ENCODE data around the gene RHAG.
A peak's percentile ranks its signal among the peaks of the same experiment; 100 is the strongest.
"Not testable (repeated sequence)": the region's sequence is repeated elsewhere in the genome, so short reads cannot be mapped to it uniquely, and the experiment has no call there.

Gene RHAG

DNA sequence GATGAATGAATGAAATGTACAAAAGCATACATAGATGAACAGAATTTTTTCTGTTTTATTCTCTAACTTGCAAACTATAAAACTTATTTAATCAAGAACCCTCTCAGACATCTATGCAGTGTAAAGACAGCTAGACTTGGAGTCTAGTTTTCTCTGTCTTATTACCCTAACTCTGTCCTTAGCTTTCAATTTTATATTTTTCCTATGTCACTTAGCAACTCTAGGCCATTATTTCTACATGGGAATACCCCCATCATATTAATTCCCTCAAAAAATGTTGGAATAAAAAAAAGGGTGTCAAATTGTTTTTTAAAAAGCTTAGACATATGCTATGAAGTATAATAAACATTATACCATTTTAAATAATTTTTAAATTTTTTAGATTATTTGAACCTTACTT, 1.2 kb downstream of the RHAG start:
- FAIRE-seq: no peak

DNA sequence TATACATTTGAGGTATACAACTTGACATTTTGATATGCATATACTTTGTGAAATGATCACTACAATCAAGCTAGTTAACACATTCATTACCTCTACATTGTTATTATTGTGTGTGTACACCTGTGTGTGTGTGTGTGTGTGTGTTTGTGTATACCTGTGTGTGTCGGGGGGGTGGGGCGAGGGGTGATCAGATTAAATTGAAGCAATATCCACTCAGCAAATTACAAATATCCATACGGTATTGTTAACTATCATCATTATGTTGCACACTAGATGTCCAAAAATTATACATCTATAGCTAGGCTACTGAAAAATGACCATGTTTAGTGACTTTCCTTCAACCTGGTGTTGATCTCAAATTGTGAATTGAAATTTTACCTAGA, 1.8 kb downstream of the RHAG start:
- no peak for FAIRE-seq

DNA sequence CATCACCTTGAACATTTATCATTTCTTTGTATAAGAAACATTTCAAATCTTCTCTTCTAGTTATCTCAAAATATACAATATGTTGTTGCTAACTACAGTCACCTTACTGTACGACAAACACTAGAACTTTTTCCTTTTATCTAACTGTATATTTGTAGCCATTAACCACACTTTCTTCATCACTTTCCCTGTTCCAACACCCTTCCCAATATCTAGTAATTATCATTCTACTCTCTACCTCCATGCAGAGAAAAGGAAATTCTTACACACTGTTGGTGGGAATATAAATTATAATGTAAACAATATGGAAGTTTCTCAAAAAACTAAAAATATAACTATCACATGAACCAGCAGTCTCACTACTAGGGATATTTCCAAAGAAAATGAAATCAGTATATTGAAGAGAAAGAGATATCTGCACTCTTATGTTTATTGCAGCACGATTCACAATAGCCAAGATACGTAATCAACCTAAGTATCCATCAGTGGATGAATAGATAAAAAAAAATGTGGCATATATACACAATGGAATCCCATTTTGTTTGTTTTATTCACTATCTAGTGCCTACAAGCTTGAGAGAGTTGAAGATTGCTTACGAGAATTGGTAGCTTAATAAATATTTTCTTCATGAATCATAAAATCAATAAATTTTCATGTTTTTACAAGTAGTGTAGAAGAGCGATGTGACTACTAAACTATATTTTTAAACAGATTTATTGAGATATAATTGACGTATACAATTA, 2.4 kb downstream of the RHAG start:
- no peak for FAIRE-seq

GRCh38 chr6:49633541-49633940, 3.1 kb downstream of the RHAG start:
- no peak for FAIRE-seq

GRCh38 chr6:49632727-49633126, 3.9 kb downstream of the RHAG start:
- no peak for FAIRE-seq

DNA sequence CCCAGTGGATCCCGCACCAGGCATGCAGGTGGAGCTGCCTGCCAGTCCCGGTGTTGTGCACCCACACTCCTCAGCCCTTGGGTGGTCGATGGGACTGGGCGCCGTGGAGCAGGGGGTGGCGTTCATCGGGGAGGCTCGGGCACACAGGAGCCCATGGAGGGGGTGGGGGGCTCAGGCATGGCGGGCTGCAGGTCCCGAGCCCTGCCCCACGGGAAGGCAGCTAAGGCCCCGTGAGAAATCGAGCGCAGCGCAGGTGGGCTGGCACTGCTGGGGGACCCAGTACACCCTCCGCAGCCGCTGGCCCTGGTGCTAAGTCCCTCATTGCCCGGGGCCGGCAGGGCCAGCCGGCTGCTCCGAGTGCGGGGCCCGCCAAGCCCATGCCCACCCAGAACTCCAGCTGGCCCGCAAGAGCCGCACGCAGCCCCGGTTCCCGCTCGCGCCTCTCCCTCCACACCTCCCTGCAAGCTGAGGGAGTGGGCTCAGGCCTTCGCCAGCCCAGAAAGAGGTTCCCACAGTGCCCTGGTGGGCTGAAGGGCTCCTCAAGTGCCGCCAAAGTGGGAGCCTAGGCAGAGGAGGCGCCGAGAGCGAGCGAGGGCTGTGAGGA, 7.1 kb downstream of the RHAG start:
- FAIRE-seq: not testable (repeated sequence)

DNA sequence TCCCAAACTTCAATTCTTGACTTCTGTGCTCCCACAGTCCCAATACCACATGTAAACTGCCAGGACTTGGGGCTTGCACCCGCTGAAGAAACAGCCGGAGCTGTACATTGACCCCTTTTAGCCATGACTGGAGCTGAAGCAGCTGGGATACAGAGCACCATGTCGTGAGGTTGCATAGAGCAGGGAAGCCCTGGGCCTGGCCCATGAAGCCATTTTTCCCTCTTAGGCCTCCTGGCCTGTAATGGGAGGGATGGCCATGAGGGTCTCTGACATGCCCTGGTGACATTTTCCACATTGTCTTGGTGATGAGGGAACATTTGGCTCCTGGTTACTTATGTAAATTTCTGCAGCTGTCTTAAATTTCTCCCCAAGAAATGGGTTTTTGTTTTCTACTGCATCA, 9.8 kb downstream of the RHAG start:
- no peak for FAIRE-seq

DNA sequence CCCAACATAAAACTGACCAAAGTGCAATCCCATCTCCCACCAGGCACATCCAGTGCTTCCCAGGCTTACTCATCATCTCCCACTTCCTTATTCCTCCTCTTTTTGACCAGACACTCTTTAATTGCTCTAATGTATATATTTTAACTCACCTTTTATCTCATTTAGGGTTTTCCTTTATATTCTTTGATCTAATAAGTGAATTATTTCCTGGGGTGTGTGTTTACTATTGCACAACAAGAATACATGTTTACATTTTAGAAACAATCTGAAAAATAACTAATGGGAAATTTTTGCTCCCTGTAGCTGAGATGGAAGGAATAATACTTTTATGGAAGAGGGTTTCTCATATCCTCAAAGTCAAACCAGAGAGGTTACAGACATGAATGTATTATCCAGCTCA, 18.4 kb downstream of the RHAG start:
- no peak for FAIRE-seq

DNA sequence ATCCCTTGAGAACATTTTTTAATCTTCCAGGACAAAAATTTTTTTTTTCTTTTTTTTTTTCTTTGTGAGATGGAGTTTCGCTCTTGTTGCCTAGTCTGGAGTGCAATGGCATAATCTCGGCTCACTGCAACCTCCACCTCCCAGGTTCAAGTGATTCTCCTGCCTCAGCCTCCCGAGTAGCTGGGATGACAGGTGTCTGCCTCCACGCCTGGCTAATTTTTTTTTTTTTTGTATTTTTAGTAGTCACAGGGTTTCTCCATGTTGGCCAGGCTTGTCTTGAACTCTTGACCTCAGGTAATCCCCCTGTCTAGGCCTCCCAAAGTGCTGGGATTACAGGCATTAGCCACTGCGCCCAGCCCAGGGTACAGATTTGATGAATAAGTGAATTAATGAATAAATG, 22.5 kb downstream of the RHAG start:
- not testable (repeated sequence) for FAIRE-seq

DNA sequence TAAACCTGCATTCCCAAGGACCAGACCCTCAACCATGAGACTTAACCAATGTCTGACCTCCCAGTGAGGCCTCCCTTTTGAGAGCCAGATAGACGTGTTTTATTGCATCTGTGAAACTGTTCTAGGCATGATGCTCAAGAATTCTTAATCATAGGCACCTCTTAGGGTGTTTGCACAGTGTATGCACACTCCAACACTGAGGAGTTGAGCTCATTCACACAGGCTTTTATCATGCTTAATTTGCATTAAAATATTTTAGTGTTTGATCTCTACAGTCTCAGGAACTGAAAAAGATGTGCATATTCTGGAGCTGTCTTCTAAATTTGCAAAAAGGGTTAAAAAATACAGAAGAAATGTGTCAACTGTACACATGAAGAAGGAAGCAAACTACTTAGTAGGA, 27.4 kb downstream of the RHAG start:
- FAIRE-seq: no peak

GRCh38 chr6:49608275-49608674, 28.4 kb downstream of the RHAG start:
- not testable (repeated sequence) for FAIRE-seq

DNA sequence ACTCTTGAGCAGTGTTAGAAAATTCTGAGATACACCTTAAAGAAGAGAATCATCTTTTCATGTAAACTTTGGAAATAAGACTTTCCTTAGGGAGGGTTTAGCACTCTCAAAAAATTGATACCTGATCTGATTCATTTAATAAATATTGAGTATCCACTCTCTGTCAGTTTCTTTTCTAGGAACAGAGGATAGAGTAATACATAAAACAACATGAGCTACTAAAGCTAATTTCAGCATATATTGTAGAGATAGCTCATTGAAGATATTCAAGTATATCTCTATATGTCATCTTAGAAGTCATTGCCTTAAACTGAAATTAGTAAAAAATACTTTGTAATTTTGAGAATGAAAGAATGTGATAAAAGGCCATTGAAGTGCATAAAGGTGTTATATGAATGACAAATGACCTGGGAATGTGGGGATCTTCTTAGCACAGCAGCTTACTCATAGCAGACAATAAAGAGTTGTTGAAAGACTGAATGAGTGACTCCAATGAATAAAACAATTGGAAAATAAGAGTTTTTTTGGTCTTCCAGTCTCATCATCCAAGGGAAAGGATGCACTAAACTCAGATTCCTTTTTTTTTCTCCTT, 29.2 kb downstream of the RHAG start:
- no peak for FAIRE-seq

DNA sequence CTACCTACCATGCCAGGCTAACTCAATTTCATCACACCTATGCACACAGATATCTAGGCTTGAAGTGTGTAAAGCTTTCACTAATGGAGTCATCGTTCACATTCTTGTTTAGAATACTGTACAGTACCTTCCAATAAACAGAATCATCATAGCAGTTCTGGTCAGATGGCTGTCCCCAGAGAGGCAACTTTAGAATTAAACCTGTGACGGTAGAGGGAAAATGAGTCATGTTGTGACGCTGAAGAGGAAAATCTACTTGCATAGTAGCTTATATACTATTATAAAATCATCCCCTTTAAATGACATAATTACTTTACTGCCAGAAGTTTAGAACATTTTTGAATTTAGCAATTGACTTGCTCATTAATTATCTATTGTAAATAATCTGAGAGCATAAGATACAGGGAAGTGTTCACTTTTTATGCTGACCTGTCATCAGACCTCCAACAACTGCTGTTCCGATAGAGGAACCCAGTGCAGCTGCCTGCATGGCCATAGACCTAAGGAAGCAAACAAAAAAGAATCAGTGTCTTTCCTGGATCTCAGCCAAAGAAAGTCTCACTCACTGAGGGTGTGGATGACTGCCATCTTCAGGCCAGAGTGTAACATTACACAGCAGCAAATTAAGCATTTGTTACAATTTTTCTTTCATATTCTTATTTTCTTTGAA, 29.8 kb downstream of the RHAG start:
- FAIRE-seq: peak; percentile 61

DNA sequence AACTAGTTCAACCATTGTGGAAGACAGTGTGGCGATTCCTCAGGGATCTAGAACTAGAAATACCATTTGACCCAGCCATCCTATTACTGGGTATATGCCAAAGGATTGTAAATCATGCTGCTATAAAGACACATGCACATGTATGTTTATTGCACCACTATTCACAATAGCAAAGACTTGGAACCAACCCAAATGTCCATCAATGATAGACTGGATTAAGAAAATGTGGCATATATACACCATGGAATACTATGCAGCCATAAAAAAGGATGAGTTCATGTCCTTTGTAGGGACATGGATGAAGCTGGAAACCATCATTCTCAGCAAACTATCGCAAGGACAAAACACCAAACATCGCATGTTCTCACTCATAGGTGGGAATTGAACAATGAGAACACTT, 32.6 kb downstream of the RHAG start:
- FAIRE-seq: not testable (repeated sequence)

DNA sequence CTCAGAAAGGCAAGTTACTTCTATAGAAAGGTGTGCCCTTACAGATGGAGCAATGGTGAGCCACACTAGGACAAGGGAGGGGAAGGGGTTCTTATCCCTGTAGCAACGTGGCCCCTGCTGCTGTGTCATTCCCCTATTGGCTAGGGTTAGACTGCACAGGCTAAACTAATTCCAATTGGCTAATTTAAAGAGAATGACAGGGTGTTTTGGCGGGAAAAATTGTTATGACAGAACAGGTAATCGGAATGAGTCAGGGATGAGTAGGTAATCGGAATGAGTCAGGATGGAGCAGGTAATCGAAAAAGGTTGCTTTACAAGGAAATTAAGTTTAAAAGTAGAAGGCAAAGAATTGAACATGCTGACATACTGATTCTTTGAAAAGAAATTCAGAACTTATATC, 49.4 kb downstream of the RHAG start:
- not testable (repeated sequence) for FAIRE-seq

DNA sequence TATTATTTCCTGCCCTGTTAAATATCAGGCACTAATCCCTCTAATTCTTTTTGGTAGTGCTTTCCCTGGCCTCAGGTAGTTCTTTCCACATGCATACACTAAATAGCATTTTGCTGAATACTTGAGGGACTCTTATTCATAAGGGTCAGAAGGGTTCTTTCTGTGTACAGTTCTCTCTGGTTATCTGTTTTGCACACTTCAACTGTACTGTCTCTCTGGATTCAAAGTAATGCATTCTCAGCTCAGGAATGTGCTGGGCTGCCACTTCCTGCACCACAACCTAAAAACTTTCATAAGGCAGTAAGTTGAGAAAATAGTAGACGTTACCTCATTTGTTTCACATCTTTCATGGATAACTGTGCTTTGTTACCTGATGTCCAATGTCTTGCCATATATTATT, 54.1 kb downstream of the RHAG start:
- FAIRE-seq: no peak

DNA sequence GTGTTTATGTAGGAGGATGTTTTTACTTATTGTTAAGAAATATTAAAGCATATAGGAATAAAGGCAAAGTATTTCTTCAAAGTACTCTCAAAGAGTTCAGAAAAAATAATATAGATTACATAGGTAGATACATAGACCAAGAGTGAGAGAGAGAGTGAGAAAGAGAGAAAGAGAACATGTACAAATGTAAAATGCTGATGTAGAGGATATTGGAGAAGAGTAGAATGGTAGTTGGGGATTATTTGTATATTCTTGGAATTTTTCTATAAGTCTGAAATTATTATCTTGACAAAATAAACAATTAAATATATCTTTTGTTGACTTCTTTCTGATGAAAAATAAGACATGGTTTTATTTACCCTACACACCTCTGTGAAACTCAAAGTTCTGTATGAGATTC, 57.0 kb downstream of the RHAG start:
- no peak for FAIRE-seq

DNA sequence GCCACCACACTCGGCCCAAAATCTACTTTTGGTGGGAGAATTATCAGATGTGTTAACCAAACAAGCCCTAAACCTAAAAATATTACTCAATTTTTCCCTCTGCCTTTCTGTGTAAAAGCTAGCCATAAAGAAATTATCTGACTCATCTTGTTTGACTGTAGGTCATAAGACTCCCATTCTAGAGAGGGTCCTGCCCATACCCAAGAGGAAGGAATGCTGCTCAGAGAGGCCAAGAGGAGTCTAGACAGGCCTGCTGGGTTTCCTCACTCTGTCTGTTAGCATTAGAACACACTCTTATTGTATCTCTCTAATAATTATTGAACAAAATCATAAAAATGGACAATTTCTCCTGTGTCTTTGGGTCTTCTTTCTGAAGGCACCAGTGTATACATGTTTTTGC, 60.0 kb downstream of the RHAG start:
- no peak for FAIRE-seq

- FAIRE-seq: no peak
Measured at GRCh38 chr6:49570474-49571079, 66.1 kb downstream of the RHAG start.

DNA sequence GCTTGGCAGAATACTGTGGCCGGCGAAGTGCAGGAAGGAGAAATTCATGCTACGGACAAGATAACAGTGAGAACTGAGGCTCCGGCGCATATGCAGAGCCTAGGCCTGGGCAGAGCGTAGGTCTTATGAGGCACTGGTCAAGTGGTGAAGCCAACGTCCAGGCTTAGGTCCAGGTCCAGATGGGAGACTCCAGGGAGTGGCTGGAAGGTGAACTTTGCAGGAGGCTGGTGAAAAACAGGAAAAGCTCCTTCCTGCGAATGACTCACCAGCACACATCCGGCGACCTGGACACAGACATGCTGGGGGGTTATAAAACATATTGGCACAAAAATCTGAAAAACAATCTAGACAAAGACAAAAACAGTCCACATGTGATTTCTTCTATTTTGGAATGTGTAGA, 70.8 kb downstream of the RHAG start:
- no peak for FAIRE-seq

DNA sequence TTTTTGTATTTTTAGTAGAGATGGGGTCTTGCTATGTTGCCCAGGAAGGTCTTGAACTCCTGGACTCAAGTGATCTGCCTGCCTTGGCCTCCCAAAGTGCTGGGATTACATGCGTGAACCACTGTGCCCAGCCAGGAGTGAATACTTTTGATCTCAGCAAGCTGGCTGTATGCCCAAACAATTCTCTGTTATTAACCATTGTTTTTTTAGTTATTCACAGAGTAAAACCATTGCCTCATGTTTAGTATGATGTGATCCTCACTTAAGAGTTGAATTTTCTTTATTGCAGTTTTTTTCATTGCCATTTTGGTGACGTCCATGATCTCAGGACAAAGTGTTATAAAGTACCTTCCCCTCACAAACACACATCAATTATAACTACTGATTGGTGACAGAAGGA, 71.4 kb downstream of the RHAG start:
- no peak for FAIRE-seq

- no peak for FAIRE-seq
Measured at GRCh38 chr6:49564552-49564951, 72.1 kb downstream of the RHAG start.
